Measurements from ENCODE around the gene ZNF35.
"Not testable (repeated sequence)": the region's sequence is repeated elsewhere in the genome, so short reads cannot be mapped to it uniquely, and the experiment has no call there.

The ZNF35 gene
- 0.59 to 5.1 (median 4.1) reads per million in 4 donors for total RNA-seq

DNA sequence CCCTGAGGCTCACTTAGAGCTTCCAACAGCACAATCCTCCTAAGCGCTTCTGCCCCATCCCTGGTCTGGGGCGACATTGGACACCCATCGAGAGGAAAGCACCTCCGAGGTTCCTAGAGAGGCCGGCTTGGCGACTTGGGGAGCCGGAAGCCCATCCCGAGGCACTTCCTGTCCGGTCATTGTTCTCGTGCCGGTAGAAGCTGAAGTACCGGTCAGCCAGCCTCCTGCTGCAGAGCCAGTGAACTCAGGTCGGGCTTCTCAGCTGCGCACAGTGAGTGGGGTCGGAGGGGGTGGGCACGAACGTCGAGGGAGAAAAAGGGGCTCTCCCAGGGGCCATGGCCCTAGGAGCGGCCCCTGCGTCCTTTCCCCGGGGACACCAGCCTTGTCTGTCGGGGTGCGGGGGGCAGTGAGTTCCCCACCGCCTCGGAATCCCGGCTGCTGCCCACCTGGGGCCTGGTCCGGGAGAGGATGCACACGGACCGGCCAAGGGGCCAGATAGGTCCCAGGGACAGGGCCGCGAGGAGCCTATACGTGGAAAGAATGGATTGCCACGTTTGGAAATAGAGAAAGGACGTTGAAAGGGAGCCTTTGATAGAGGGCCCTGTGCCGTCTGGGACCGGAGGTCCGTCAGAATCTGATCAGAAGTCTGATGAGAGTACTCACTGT is at the start of gene ZNF35:
Gene ZNF35, plus strand, starts transcription at position 169 of the 666 bp plus-strand sequence. CDS start 2,336 bp downstream, outside the sequence.
- DNase-seq: peak in 1 of 5 donors; percentile 48

- no peak for DNase-seq
These were observed 46.8 kb upstream of the ZNF35 start for GRCh38 chr3:44601749-44602148.

- DNase-seq: no peak
These were observed 35.9 kb upstream of the ZNF35 start for GRCh38 chr3:44612678-44613077.

GRCh38 chr3:44624749-44625480 is 23.6 kb upstream of the ZNF35 start, which contains the start of gene ZNF197:
ZNF197 (plus strand) TSS chr3:44625036; CDS start chr3:44629155, 4,119 bp downstream.
- DNase-seq: peak in 4 of 5 donors; percentile 11 to 76 (median 21)

GRCh38 chr3:44628716-44629115 is 19.8 kb upstream of the ZNF35 start:
- no peak for DNase-seq

GRCh38 chr3:44632193-44632592 is 16.3 kb upstream of the ZNF35 start:
- no peak for DNase-seq

DNA sequence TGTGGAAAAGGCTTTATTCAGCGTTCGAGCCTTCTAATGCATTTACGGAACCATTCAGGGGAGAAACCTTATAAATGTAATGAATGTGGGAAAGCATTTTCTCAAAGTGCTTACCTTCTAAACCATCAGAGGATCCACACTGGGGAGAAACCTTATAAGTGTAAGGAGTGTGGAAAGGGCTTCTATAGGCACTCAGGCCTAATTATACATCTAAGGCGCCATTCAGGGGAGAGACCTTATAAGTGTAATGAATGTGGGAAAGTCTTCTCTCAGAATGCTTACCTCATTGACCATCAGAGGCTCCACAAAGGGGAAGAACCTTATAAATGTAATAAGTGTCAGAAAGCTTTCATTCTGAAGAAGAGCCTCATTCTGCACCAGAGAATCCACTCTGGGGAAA is 6.2 kb upstream of the ZNF35 start:
- no peak for DNase-seq

GRCh38 chr3:44643024-44643423 is 5.5 kb upstream of the ZNF35 start:
- DNase-seq: no peak

DNA sequence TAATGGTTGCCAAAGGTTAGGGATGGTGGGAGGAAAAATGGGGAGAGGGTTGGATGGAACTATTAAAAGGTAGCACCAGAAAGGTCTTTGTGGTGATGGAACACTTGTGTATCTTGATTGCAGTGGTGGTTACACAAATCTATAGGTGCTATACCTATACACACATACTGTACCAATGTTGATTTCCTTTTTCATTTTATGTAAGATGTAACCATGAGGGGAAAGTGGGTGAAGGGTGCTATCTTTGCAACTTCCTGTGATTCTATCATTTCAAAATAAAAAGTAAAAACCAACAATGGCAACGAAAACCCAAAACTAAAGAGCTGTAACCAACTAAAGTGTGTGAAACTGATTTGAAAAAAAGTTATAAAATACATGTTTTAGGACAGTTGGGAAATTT is 761 bp upstream of the ZNF35 start:
- DNase-seq: no peak

- DNase-seq: no peak
These were observed 1.2 kb downstream of the ZNF35 start for GRCh38 chr3:44649709-44650108.

GRCh38 chr3:44654039-44654438 is 5.5 kb downstream of the ZNF35 start:
- DNase-seq: no peak

DNA sequence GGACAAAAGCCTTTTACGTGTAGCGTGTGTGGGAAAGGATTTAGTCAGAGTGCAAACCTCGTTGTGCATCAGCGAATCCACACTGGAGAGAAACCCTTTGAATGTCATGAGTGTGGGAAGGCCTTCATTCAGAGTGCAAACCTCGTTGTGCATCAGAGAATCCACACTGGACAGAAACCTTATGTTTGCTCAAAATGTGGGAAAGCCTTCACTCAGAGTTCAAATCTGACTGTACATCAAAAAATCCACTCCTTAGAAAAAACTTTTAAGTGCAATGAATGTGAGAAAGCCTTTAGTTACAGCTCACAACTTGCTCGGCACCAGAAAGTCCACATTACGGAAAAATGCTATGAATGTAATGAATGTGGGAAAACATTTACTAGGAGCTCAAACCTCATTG is 10.5 kb downstream of the ZNF35 start:
- no peak for DNase-seq

- no peak for DNase-seq
These were observed 10.9 kb downstream of the ZNF35 start for GRCh38 chr3:44659434-44659833.

DNA sequence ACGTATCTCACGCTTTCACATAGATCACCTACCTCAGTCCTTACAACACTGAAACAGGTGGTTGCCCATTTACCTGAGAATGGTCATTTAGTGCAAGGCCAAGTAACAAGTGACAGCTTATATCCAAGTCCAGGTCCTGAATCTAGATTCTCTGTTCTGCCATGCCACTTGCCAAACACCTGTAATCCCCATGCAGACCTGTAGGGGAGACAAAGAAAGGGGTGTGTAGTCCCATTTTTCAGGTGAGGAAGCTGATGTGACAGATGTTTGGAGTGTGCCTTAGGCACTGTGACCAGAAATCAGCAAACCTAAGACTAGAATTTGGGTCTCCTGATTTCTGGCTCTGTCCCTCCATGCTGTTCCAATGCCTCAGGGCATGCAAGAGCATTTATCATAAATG is 12.7 kb downstream of the ZNF35 start:
- no peak for DNase-seq

- no peak for DNase-seq
These were observed 16.6 kb downstream of the ZNF35 start for GRCh38 chr3:44665173-44665572.

- no peak for DNase-seq
These were observed 17.8 kb downstream of the ZNF35 start for GRCh38 chr3:44666346-44666745.

DNA sequence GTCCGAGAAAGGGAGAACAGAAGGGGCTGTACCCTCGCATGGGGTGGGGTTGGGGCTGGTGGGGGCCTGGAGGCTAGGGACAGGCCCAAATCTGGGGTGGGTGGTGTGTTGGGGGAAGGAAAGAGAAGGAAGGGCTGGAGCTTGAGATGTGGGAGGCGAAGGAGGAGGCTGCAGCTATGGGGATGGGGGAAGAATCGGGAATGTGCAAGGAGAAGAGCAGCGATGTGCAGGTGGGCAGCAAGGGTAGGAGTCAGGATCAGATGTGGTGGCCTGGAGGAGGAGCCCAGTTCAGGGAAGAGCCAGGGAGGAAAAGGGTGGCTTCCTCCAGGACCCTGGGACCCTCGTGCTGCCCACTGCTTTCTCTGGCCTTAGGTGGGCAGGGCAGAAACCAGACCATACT is 21.2 kb downstream of the ZNF35 start:
- no peak for DNase-seq

- DNase-seq: not testable (repeated sequence)
These were observed 24.9 kb downstream of the ZNF35 start for GRCh38 chr3:44673466-44673865.

DNA sequence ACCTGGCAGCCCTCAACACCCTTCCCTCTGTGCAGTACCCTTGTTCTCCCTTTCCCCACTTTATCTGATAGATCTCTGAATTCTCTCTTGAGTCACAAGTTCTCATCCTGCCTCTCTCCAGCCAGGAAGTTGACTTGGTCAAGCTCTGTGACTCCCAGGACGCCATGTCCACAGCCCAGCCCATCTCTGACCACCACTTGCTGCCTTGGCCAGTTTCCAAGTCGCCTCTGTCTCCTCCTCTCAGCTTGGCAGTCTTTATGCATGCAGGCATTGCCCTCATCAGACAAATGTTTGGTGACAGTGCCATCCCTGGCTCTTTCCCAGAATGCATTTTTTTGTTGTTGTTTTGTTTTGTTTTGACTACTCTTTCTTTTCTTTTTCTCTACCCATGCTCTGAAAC is 25.7 kb downstream of the ZNF35 start:
- DNase-seq: no peak

DNA sequence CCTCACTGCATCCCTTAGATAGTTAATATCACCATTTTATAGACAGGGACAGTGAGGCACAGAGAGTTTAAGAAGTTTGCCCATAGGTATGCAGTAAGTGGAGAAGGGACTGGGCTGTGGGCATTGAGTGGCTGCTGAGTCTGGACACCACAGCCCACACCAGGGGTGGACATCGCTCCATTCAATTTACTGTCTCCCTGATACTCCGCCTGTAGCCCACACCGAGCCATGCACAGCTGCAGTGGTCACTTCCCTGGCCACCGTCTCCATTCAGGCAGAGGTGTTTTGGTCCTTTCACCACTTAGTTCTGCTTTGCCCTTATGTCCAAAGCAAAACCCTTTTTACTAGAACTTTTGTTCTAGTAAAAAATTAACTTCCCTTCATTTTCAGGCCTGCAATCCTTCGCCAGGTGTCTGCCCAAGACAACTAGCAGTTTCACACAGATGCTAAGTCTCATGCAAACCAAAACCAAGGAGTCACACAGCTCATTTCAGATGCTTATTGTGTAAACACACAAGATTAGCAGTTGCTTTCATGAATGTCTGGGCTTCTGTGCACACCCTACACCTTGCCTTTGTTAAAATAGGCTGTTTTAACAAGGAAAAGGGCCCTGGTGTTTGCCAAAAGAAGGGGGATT is 30.1 kb downstream of the ZNF35 start:
- DNase-seq: no peak

GRCh38 chr3:44680921-44681455 is 32.5 kb downstream of the ZNF35 start:
- DNase-seq: no peak

DNA sequence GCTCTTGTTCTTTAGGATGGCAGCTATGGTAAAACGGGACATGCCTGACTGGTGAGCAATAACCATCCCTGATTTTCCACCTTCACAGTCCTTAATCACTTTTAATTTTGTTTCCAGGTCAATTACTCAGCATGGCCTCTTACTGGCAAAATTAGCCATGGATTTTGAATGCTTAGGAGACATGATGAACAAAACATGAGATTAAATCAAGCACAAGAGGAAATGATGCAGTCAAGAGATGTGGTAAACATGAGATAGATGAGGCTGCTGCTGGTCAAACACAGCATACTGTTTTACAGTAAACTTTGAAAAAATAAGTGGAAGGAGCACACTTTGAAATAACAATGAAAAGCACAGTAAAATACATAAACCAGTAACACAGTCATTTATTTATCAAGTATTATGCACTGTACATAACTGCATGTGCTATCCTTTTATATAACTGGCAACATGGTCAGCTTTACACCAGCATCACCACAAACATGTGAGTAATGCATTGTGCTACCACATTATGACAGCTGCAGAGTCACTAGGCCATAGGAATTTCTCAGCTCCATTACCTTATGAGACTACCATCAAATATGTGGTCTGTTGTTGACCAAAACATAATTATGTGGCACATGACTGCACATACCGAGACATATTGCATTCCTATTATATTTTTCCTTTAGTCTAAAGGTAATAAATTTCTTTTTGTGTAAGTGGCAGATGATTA is 33.8 kb downstream of the ZNF35 start:
- no peak for DNase-seq
